AG09319 (cell line): Measurements from ENCODE around the gene TTYH3.

Source experiments
- DNase-seq: peaks from one replicate; pipeline ENCODE4 v3.0.0-alpha.2; 2010; ENCODE audit warnings: low read depth; ENCODE audit errors: extremely low read depth
- CTCF ChIP-seq: IDR thresholded peaks from 2 replicates; pipeline ENCODE4 v1.5.1; 2011; ENCODE audit warnings: low read depth, mild to moderate bottlenecking, inconsistent platforms, low read length, moderate library complexity

The TTYH3 gene

GRCh38 chr7:2686101-2686500, 54.3 kb downstream of the TTYH3 start:
- DNase-seq = no peak
- no peak for TF ChIP-seq CTCF

GRCh38 chr7:2687338-2687869, 55.6 kb downstream of the TTYH3 start:
- no peak for DNase-seq
- TF ChIP-seq CTCF = no peak

GRCh38 chr7:2687881-2688318, 56.1 kb downstream of the TTYH3 start, which contains the start of gene AMZ1:
AMZ1 (plus strand) TSS chr7:2688202; CDS start chr7:2700452, 12,250 bp downstream.
- DNase-seq = no peak
- no peak for TF ChIP-seq CTCF

- DNase-seq = no peak
- TF ChIP-seq CTCF = no peak
Measured at GRCh38 chr7:2688409-2689342, 56.9 kb downstream of the TTYH3 start.

- no peak for TF ChIP-seq CTCF
Measured at GRCh38 chr7:2689343-2689847, 57.6 kb downstream of the TTYH3 start.

GRCh38 chr7:2689951-2690705, 58.3 kb downstream of the TTYH3 start:
- no peak for DNase-seq

More at GRCh38 chr7:2689343-2689847, 57.6 kb downstream of the TTYH3 start:
- DNase-seq = no peak

More at GRCh38 chr7:2689951-2690705, 58.3 kb downstream of the TTYH3 start:
- no peak for TF ChIP-seq CTCF
